Activated naive CD4-positive, alpha-beta T cell treated with anti-CD3 and anti-CD28 coated beads for 36 hours (primary cell): ENCODE measurements around the gene AP1B1. TPM values are rescaled to one million over a fixed set of nuclear protein-coding genes. Genes with fewer than 3 reads are reported as not detected.
"Not testable (repeated sequence)": the region's sequence is repeated elsewhere in the genome, so short reads cannot be mapped to it uniquely, and the experiment has no call there.

Experiments used
- CTCF ChIA-PET: fragments of 350-600 bp; sonication (Branson Sonifier 250); formaldehyde crosslinking; loops from one replicate; lab custom pipeline; 2021; ENCODE audit warnings: antibody characterized with exemption; lab: Charles Lee
- DNase-seq: peaks from one replicate; pipeline ENCODE4 v3.0.0-alpha.2; 2020
- H3K27ac Mint-ChIP-seq: one replicate; pipeline ENCODE4 v1.8.0; 2021; ENCODE audit warnings: mild to moderate bottlenecking, mixed read lengths
- H3K27me3 Mint-ChIP-seq: one replicate; pipeline ENCODE4 v1.8.0; 2021; ENCODE audit warnings: low read depth, mixed read lengths
- H3K36me3 Mint-ChIP-seq: one replicate; pipeline ENCODE4 v1.8.0; 2021; ENCODE audit warnings: low read depth, mixed read lengths
- H3K4me1 Mint-ChIP-seq: one replicate; pipeline ENCODE4 v1.8.0; 2021; ENCODE audit warnings: low read depth, mixed read lengths
- H3K4me3 Mint-ChIP-seq: one replicate; pipeline ENCODE4 v1.8.0; 2021; ENCODE audit warnings: mild to moderate bottlenecking, moderate library complexity, mixed read lengths
- H3K9me3 Mint-ChIP-seq: one replicate; pipeline ENCODE4 v1.8.0; 2021; ENCODE audit warnings: mixed read lengths
- intact Hi-C: fragments of 100-400 bp; cut with micrococcal nuclease; formaldehyde crosslinking; loops from one replicate; pipeline ENCODE4 v1.15.1; 2023
- total RNA-seq, 2 experiments: library from RNA; stranded (reverse); gene quantifications; one replicate each; pipeline ENCODE4 v1.2.3, GENCODE V29; 2021

Gene AP1B1
- total RNA-seq = 10 to 100 TPM; 52.0 to 52.2 TPM

DNA sequence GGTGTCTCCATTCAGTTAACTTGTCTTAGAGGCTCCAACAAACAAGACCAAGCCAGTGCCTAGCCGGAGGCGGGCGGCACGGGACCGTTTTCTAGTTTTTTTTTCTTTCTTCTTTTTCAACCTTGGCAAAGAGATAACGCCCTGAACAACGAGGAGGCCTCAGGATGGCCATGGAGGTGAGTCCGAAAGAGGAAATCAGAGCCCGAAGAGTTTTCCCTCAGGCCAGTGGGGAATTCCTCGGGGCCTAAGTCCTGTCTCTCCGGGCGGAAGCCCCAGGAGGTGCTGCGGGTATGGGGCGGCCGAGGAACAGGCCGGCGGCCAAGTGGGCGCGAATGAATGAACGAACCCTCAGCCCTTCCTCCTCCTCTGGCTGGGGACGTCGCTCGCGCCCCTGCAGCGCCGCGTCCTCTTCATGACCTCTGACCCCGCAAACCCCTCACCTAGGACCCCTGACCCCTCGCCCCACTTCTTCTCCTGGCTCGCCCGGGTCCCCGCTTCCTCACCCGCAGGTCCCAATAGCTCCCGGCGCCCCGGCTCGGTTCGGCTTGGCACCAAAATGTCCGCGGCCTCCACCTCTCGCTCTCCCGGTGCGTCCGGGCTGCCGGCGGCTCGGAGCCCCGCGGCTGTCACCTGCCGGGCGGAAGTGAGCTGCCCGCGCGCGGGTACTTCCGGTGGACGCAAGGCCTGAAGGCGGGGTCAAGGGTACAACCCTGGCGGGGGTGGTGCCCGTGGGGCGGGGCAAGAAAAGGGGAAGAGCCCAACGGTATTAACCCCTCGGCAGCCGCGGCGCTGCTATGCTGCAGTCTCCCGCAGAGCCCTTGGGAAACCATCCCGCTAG, at the start of gene AP1B1:
Gene AP1B1 (minus strand): TSS at position 650 of the 838 bp plus-strand sequence. CDS start 21,327 bp downstream, outside the sequence.
- CTCF ChIA-PET = no interaction called here
- peaks cover 43% of the 10 kb centered on the region for H3K4me1 Mint-ChIP-seq
- peak within 1 kb of the TSS; percentile 90 for H3K4me3 Mint-ChIP-seq

DNA sequence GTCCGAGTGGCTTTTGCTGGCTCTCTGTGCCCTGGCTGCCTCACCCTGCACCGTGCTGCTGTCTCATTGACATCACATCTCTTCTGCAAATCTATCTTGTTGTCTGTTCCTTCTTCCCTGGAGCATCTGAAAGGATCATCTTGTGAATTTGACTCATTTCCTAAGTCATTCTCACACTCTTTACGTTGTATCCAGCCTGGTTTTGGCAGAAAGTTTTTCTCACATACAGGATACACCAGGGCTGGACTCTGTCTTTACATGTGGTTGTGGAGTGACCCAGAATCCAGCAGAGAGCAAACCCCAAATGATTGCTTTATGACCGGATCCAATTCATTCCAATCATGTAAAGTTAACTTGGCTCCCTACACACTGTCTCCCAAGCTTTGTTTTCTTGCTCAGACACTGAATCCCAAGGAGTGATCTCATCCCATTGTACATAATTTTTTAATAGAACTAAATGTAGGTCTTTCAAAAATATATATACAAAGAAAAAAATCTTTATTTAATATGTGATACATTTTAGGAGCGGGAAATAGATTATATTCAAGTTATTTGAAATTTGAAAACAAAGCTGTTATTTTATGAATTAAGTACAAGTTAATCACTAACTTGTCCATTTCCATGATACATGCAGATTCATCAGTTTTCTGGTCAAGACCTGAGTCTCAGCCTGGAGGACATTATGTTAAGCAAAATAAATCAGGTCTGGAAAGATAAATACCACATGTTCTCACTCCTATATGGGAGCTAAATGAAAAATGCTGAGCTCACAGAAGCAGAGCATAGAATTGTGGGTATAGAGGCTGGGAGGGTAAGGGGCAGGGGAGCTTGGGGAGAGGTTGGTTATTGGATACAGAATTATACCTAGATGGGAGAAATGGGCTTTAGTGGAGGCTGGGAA, 47.1 kb upstream of the AP1B1 start:
- H3K27ac Mint-ChIP-seq = no peak overlapping the region
- intact Hi-C loops = no loop called here
- CTCF ChIA-PET = interaction anchor here (0.6 kb wide), 1 partner anchor 39 kb away, joined by 3 read pairs; no protein-coding TSS in a partner anchor
- DNase-seq = no peak
- no peaks in the 10 kb centered on the region for H3K9me3 Mint-ChIP-seq
- no peaks in the 10 kb centered on the region for H3K4me1 Mint-ChIP-seq
- no peaks in the 10 kb centered on the region for H3K36me3 Mint-ChIP-seq
- H3K27me3 Mint-ChIP-seq = peaks cover 8% of the 10 kb centered on the region
- H3K4me3 Mint-ChIP-seq = no peak overlapping the region

More for the DNA sequence above, at the start of gene AP1B1:
- Mint-ChIP-seq H3K9me3 (no peaks in the 10 kb centered on the region), H3K27ac (peak within 1 kb of the TSS; percentile 82), H3K36me3 (peaks cover 2% of the 10 kb centered on the region), H3K27me3 (no peaks in the 10 kb centered on the region)
- intact Hi-C loops = loop anchor here (1.0 kb wide), 1 partner anchor 450 kb away; the partner anchor contains the start of gene ASCC2
- DNase-seq = peak; percentile 97

DNA sequence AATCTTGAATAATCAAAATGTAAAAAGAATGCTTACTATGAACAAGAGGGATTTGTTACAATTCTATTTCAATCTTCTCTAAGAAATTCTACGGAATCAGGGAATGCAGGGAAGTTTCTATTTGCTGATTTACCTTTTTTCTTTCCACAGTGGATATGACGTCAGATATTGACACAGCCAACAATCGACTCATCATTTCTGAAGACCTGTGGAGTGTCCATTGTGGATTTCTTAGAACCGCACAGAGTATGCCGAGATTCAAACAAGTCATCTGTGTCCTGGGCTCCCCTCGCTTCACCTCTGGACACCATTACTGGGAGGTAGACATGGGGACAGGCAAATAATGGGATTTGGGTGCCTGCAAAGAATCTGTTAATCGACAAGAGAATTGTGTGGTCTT, 45.9 kb upstream of the AP1B1 start:
- H3K27ac Mint-ChIP-seq = no peak overlapping the region
- H3K36me3 Mint-ChIP-seq = no peaks in the 10 kb centered on the region
- H3K4me1 Mint-ChIP-seq = no peaks in the 10 kb centered on the region
- H3K9me3 Mint-ChIP-seq = no peaks in the 10 kb centered on the region
- H3K27me3 Mint-ChIP-seq = peaks cover 10% of the 10 kb centered on the region
- CTCF ChIA-PET = interaction anchor here (1.1 kb wide), 1 partner anchor 42 kb away, joined by 3 read pairs; no protein-coding TSS in a partner anchor
- no peak for DNase-seq
- intact Hi-C loops = no loop called here
- no peak overlapping the region for H3K4me3 Mint-ChIP-seq

GRCh38 chr22:29433856-29434255, 45.5 kb upstream of the AP1B1 start:
- CTCF ChIA-PET = interaction anchor here (0.8 to 1.1 kb wide), 2 partner anchors 37 to 41 kb away, joined by 3 read pairs; no protein-coding TSS in a partner anchor

GRCh38 chr22:29431986-29432385, 43.6 kb upstream of the AP1B1 start:
- H3K27me3 Mint-ChIP-seq = peaks cover 10% of the 10 kb centered on the region
- DNase-seq = no peak
- intact Hi-C loops = no loop called here
- H3K27ac Mint-ChIP-seq = no peak overlapping the region
- H3K36me3 Mint-ChIP-seq = no peaks in the 10 kb centered on the region
- CTCF ChIA-PET = interaction anchor here (1.6 kb wide), 1 partner anchor 19 kb away, joined by 3 read pairs; no protein-coding TSS in a partner anchor
- no peak overlapping the region for H3K4me3 Mint-ChIP-seq
- no peaks in the 10 kb centered on the region for H3K9me3 Mint-ChIP-seq
- no peaks in the 10 kb centered on the region for H3K4me1 Mint-ChIP-seq

More at GRCh38 chr22:29433856-29434255, 45.5 kb upstream of the AP1B1 start:
- no peak overlapping the region for H3K4me3 Mint-ChIP-seq
- DNase-seq = no peak
- H3K4me1 Mint-ChIP-seq = no peaks in the 10 kb centered on the region
- no peaks in the 10 kb centered on the region for H3K9me3 Mint-ChIP-seq
- intact Hi-C loops = no loop called here
- H3K27me3 Mint-ChIP-seq = peaks cover 10% of the 10 kb centered on the region
- no peaks in the 10 kb centered on the region for H3K36me3 Mint-ChIP-seq
- no peak overlapping the region for H3K27ac Mint-ChIP-seq

DNA sequence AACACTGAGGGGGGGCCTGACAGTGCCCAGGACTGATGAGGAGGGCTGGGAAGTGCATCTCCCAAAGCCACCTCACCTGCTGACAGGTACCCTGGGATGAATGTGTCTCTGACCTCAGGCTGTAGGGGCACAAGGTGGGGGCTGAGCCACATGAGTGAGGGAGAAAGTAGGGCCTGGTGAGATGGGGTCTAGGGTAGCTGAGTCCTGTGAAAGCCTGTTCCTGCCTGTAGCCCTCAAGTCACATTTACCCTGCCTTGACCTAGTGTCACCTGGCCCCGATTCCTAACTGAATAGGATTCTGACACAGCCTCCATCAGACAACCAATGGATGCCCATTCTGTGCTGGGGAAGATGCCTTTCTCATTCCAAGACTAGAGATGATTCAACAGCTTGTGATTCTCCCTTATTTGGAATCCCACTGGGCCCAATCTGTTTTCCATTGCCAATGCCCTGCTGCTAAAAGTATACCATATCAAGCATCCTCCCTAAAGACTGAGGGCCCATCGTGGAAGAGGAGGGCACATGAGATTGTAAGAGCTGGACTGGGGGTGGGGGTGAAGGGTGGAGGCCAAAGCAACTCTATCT, 38.9 kb upstream of the AP1B1 start:
- CTCF ChIA-PET = no interaction called here

GRCh38 chr22:29426476-29426875, 38.1 kb upstream of the AP1B1 start:
- Mint-ChIP-seq H3K27me3 (peaks cover 3% of the 10 kb centered on the region), H3K36me3 (no peaks in the 10 kb centered on the region), H3K4me1 (no peaks in the 10 kb centered on the region), H3K9me3 (no peaks in the 10 kb centered on the region), H3K27ac (no peak overlapping the region), H3K4me3 (no peak overlapping the region)
- intact Hi-C loops = no loop called here
- CTCF ChIA-PET = interaction anchor here (0.6 kb wide), 1 partner anchor 1490 kb away, joined by 3 read pairs; no protein-coding TSS in a partner anchor
- DNase-seq = no peak

More for the DNA sequence above, 38.9 kb upstream of the AP1B1 start:
- H3K27me3 Mint-ChIP-seq = peaks cover 3% of the 10 kb centered on the region
- intact Hi-C loops = no loop called here
- no peak overlapping the region for H3K27ac Mint-ChIP-seq
- no peaks in the 10 kb centered on the region for H3K4me1 Mint-ChIP-seq
- H3K36me3 Mint-ChIP-seq = no peaks in the 10 kb centered on the region
- H3K4me3 Mint-ChIP-seq = no peak overlapping the region
- H3K9me3 Mint-ChIP-seq = no peaks in the 10 kb centered on the region
- DNase-seq = no peak

GRCh38 chr22:29418704-29419103, 30.3 kb upstream of the AP1B1 start:
- H3K27ac Mint-ChIP-seq, H3K9me3 Mint-ChIP-seq, H3K27me3 Mint-ChIP-seq, H3K4me3 Mint-ChIP-seq, intact Hi-C loops, H3K36me3 Mint-ChIP-seq, DNase-seq, CTCF ChIA-PET: not testable (repeated sequence)
- H3K4me1 Mint-ChIP-seq = peaks cover 14% of the 10 kb centered on the region

GRCh38 chr22:29414951-29415591, 26.7 kb upstream of the AP1B1 start:
- H3K9me3 Mint-ChIP-seq, H3K36me3 Mint-ChIP-seq, H3K27me3 Mint-ChIP-seq, CTCF ChIA-PET: not testable (repeated sequence)
- peak overlapping the region; percentile 86 for H3K4me3 Mint-ChIP-seq
- peak; percentile 70 for DNase-seq
- H3K27ac Mint-ChIP-seq = peak overlapping the region; percentile 89
- H3K4me1 Mint-ChIP-seq = peaks cover 14% of the 10 kb centered on the region
- intact Hi-C loops = loop anchor here (1.0 kb wide), 1 partner anchor 20 kb away; no protein-coding TSS in a partner anchor

DNA sequence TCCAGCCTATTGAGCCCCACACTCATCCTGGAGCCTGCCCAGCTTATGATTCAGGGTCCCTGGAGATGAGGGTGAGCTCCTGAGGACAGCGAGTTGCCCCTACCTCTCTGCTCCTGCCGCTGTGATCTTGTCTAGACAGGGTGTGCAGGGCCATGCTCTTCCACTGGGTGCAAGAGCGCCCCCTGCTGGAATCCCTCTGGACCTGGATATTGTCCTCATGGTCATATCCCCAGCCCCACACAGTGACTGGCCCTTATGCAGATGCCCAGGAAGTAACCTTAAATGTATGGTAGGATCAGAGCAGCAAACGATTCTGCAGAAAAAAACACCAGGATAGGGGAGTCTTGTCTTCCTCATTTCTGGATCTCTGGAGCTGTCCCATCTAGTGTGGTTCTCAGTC, 24.4 kb upstream of the AP1B1 start:
- H3K36me3 Mint-ChIP-seq, H3K9me3 Mint-ChIP-seq, H3K27ac Mint-ChIP-seq, intact Hi-C loops, H3K27me3 Mint-ChIP-seq, H3K4me3 Mint-ChIP-seq: not testable (repeated sequence)
- DNase-seq = peak; percentile 27
- CTCF ChIA-PET = interaction anchor here (1.1 to 1.6 kb wide), 3 partner anchors 18 to 39 kb away, joined by 3 to 9 read pairs (median 3); no protein-coding TSS in a partner anchor
- H3K4me1 Mint-ChIP-seq = peaks cover 14% of the 10 kb centered on the region

- H3K27ac Mint-ChIP-seq, H3K27me3 Mint-ChIP-seq, DNase-seq, H3K9me3 Mint-ChIP-seq, intact Hi-C loops, H3K4me3 Mint-ChIP-seq, H3K36me3 Mint-ChIP-seq: not testable (repeated sequence)
- CTCF ChIA-PET = interaction anchor here (0.7 to 1.6 kb wide), 3 partner anchors 17 to 25 kb away, joined by 3 to 9 read pairs (median 3); no protein-coding TSS in a partner anchor
- peaks cover 14% of the 10 kb centered on the region for H3K4me1 Mint-ChIP-seq
Measured at GRCh38 chr22:29411569-29412211, 23.3 kb upstream of the AP1B1 start.
